Heart right ventricle (tissue), 16 donors: ENCODE data around the gene HRC. TPM values are rescaled to one million over a fixed set of nuclear protein-coding genes. Genes with fewer than 3 reads are reported as not detected.

Experiments used
- ATAC-seq, 8 donors: fragments of 200-7000 bp; cut with Tn5 transposase; one replicate each; pipeline ENCODE4 v1.9.1; 2020; ENCODE audit warnings: mild to moderate bottlenecking in 8 of 8, moderate library complexity in 8 of 8, moderate number of reproducible peaks in 1 of 8
- DNase-seq, 2 donors: peaks; one replicate each; pipeline ENCODE4 v3.0.0-alpha.2; 2020
- H3K27ac ChIP-seq, 10 donors: fragments of 200-600 bp; sonication (generic) in 2 of 10; one replicate each; pipeline versions ENCODE4 v1.5.0 to v1.8.0; 2020 to 2022; ENCODE audit warnings: mild to moderate bottlenecking in 3 of 10
- H3K27me3 ChIP-seq, 7 donors: fragments of 200-600 bp; one replicate each; pipeline ENCODE4 v1.8.0; 2021 to 2022; ENCODE audit warnings: mild to moderate bottlenecking in 2 of 7
- H3K36me3 ChIP-seq, 9 donors: fragments of 200-600 bp; sonication (generic) in 1 of 9; one replicate each; pipeline versions ENCODE4 v1.5.0 to v1.8.0; 2020 to 2022; ENCODE audit warnings: mild to moderate bottlenecking in 2 of 9
- H3K4me1 ChIP-seq, 9 donors: fragments of 200-600 bp; sonication (generic) in 1 of 9; one replicate each; pipeline versions ENCODE4 v1.5.0 to v1.8.0; 2020 to 2022; ENCODE audit warnings: mild to moderate bottlenecking in 4 of 9
- H3K4me3 ChIP-seq, 10 donors: fragments of 200-600 bp; sonication (generic) in 2 of 10; one replicate each; pipeline versions ENCODE4 v1.5.0 to v1.8.0; 2020 to 2022; ENCODE audit warnings: mild to moderate bottlenecking in 7 of 10, moderate library complexity in 2 of 10
- H3K9me3 ChIP-seq, 11 donors: fragments of 200-600 bp in 10 of 11; sonication (generic) in 2 of 11; one replicate each; pipeline versions ENCODE4 v1.5.0 to v1.8.0; 2013 to 2022; ENCODE audit warnings: mild to moderate bottlenecking in 2 of 11, control low read depth in 1 of 11, moderate library complexity in 1 of 11
- WGBS, 2 donors: extraction: QIAGEN DNeasy Blood & Tissue Kit; methylation state at CpG; one replicate each; pipeline ENCODE4 v1.1.7; 2013; ENCODE audit warnings: inconsistent platforms in 1 of 2; 5-methylcytosine and 5-hydroxymethylcytosine counted together
- intact Hi-C, 10 donors: fragments of 100-400 bp; cut with DNase I; formaldehyde crosslinking; loops; one replicate each; pipeline versions ENCODE4 v1.11.1 to v1.14.2; 2022
- polyA plus RNA-seq, 2 donors: library from polyadenylated mRNA; stranded (reverse); fragments of 200-250 nt; gene quantifications; one replicate each; pipeline ENCODE4 v1.2.3, GENCODE V29; 2013
- total RNA-seq, 10 donors: library from RNA; stranded (reverse); fragmentation: NEBNext Ultra II Directional in 3 of 10; extraction: Animal tissue kit (Norgen Biotek cat#: 25700) in 3 of 10; gene quantifications; one replicate each; pipeline versions ENCODE4 v1.2.1 to v1.2.4, GENCODE V29; 2021 to 2023
- TF ChIP-seq, protein P1 (sequence below), 9 donors: fragments of 200-600 bp; sonication (generic) in 2 of 9; IDR thresholded peaks; one replicate each; pipeline versions ENCODE4 v1.5.0 to v1.8.0; 2021 to 2022; ENCODE audit warnings: antibody characterized with exemption in 9 of 9, mild to moderate bottlenecking in 5 of 9, moderate library complexity in 1 of 9
- donor health status: Arrhythmogenic right ventricular cardiomyopathy.
- donor health status: ischemic (EF 13 %, LVEDD 7.1; RV severe dilation, severe dysfunction).
- donor health status: healthy with polysubstance abuse.
- donor health status: DM: no; HTN: yes; CAD: no.
- donor health status: DM: no; HTN: no; CAD: no.
- donor health status: ischemic (EF 25% LVEDD 6.9; RV normal size, moderate dysfunction).
- donor health status: ischemic (EF 25% LVEDD 5.7; RV mildly dilated, moderate dysfunction).
- donor health status: healthy.
- donor health status: DM: yes; HTN: yes; CAD: no.
- donor health status: Ischemic cardiomyopathy.
- donor health status: ischemic (EF 35%, LVEDD 5.7; RV mildly dilated, moderate dysfunction).
- donor health status: nonischemic (EF 11% LVEDD 7.7; RV severe dilation, severe dysfunction).
- donor health status: DM: yes; HTN: yes; CAD: no.
- donor health status: PGD.
- donor health status: ischemic (EF 29% LVEDD 5.4; RV normal size, mild dysfunction).
- donor health status: nonischemic (EF 23%, LVEDD 6.1; RV moderate dilation, normal function).

HRC gene
- total and polyA plus RNA-seq, 12 donors: 331 to 1,557 (median 1,008) TPM

DNA sequence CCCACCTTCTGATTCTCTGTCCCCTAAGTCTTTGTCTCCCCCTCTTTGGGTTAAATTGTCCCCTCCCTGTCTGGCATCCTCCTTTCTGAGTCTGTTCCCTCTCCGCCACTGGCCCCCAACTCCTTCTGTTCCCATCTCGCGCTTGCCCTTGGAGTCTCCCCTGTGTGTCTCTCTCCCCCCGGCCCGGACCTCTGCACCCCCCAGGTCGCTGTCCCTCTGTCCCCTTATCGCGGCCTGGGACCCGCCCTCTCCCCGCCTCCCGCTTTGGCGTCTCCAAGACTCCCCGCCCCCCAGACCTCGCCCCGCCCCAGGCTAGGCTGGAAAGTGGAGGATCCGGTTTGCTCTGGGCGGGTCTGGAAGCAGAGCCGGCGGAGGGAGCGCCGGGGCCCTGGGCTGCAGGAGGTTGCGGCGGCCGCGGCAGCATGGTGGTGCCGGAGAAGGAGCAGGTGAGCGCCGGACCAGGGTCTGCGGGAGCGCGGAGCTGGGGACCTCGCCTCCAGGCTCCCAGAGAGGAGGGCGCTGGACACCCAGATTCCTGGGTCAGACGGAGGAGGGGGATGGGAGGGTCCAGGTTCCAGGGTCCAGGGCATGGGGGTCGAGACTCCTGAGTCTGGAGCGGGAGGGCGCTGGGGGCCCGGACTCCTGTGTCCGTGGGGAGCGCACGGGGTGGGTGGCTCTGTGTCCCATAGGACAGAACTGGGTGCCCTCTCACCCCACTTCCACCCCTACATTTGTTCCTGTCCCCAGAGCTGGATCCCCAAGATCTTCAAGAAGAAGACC lies 2.4 kb upstream of the HRC start, which contains the start of gene TRPM4:
Gene TRPM4, plus strand, starts transcription at position 348 of the 780 bp plus-strand sequence. Its CDS starts 75 bp downstream, at position 423.
- intact Hi-C loops: loop anchor here in 5 of 10 donors (5.0 to 10.0 kb wide), 4 partner anchors 40 to 520 kb away; partner anchors contain the start of genes C19orf73 (in 2 of the 5), PPFIA3 (in 2 of the 5), DBP (in 1 of the 5) and GYS1 (in 1 of the 5)
- TF ChIP-seq, protein P1, sequence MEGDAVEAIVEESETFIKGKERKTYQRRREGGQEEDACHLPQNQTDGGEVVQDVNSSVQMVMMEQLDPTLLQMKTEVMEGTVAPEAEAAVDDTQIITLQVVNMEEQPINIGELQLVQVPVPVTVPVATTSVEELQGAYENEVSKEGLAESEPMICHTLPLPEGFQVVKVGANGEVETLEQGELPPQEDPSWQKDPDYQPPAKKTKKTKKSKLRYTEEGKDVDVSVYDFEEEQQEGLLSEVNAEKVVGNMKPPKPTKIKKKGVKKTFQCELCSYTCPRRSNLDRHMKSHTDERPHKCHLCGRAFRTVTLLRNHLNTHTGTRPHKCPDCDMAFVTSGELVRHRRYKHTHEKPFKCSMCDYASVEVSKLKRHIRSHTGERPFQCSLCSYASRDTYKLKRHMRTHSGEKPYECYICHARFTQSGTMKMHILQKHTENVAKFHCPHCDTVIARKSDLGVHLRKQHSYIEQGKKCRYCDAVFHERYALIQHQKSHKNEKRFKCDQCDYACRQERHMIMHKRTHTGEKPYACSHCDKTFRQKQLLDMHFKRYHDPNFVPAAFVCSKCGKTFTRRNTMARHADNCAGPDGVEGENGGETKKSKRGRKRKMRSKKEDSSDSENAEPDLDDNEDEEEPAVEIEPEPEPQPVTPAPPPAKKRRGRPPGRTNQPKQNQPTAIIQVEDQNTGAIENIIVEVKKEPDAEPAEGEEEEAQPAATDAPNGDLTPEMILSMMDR (IDR thresholded peaks at IDR 0.05): peak in 1 of 9 donors; percentile 11
- H3K4me3 ChIP-seq: peak within 1 kb of the TSS; percentile 75 to 98 (median 92)
- peaks cover 0 to 16% (median 0%) of the 10 kb centered on the region in 7 donors for H3K27me3 ChIP-seq
- 0 to 1% methylated on average over 38 to 41 of the region's 41 CpGs for WGBS, 2 donors
- peak within 1 kb of the TSS; percentile 92 to 98 (median 96) for H3K27ac ChIP-seq
- peak; percentile 81 to 86 (median 84) for ATAC-seq
- no peaks in the 10 kb centered on the region for H3K9me3 ChIP-seq
- H3K4me1 ChIP-seq: peaks cover 6 to 41% (median 24%) of the 10 kb centered on the region in 9 donors
- peaks cover 0 to 19% (median 0%) of the 10 kb centered on the region in 9 donors for H3K36me3 ChIP-seq
- DNase-seq: peak; percentile 96 to 97

DNA sequence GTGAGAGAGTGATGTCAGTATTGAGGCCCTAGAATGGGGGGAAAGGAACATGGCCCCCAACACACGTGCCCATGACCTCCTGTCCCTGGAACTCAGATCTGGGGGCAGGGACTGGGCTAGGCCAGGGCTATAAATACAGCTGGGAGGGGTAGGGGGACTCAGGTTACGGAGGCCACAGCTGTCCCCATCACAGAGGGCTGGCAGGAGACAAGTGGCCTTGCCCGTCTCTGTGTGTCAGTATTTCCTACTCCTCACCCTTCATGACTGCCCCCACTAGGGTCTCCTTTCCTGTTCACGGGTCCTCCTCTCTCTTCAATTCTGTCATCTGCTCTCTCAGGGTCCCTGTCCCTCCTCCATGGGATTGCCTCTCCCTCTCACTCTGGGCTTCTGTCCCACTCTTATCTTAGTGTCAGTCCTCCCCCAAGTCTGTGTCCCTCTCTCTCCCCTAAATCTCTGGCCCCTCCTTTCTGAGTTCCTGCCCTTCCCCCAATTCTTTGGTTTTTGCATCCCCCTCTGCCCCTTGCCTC lies 687 bp upstream of the HRC start:
- intact Hi-C loops: loop anchor here in 5 of 10 donors (5.0 to 10.0 kb wide), 4 partner anchors 39 to 519 kb away; partner anchors contain the start of genes C19orf73 (in 2 of the 5), PPFIA3 (in 2 of the 5), DBP (in 1 of the 5) and GYS1 (in 1 of the 5)
- ATAC-seq (peak; percentile 31 to 77 (median 64)), DNase-seq (peak; percentile 50 to 74)
- peaks cover 0 to 10% (median 0%) of the 10 kb centered on the region in 9 donors for H3K36me3 ChIP-seq
- WGBS, 2 donors: 17 to 38% methylated on average over 4 of the region's 4 CpGs
- TF ChIP-seq, protein P1 (IDR thresholded peaks at IDR 0.05): no peak
- H3K9me3 ChIP-seq: no peaks in the 10 kb centered on the region
- peaks cover 0 to 26% (median 0%) of the 10 kb centered on the region in 7 donors for H3K27me3 ChIP-seq
- peak overlapping the region; percentile 85 to 99 (median 96) for H3K27ac ChIP-seq
- peaks cover 11 to 48% (median 38%) of the 10 kb centered on the region in 9 donors for H3K4me1 ChIP-seq
- peak overlapping the region in 9 of 10 donors; percentile 35 to 91 (median 67) for H3K4me3 ChIP-seq

DNA sequence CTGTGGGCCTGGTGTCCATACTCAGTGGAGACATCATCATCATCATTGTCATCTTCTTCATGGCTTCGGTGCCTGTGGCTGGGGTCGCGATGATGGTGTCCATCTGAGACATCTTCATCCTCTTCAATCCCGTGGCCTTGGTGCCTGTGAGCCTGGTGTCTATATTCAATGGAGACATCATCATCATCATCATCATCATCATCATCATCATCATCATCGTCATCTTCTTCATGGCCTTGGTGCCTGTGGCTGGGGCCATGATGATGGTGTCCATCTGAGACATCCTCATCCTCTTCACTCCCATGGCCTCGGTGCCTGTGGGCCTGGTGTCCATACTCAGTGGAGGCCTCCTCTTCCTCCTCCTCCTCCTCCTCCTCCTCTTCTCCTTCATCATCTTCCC lies 917 bp downstream of the HRC start:
- TF ChIP-seq, protein P1 (IDR thresholded peaks at IDR 0.05): no peak
- 82 to 83% methylated on average over 6 of the region's 6 CpGs for WGBS, 2 donors
- peaks cover 5 to 44% (median 35%) of the 10 kb centered on the region in 9 donors for H3K4me1 ChIP-seq
- intact Hi-C loops: loop anchor here in 3 of 10 donors (5.0 to 10.0 kb wide), 3 partner anchors 37 to 159 kb away; partner anchors contain the start of genes C19orf73 (in 1 of the 3), GYS1 (in 1 of the 3), PPFIA3 (in 1 of the 3) and RUVBL2 (in 1 of the 3)
- peak overlapping the region in 8 of 10 donors; percentile 89 to 99 (median 96) for H3K27ac ChIP-seq
- H3K9me3 ChIP-seq: no peaks in the 10 kb centered on the region
- no peak for ATAC-seq
- H3K4me3 ChIP-seq: peak overlapping the region; percentile 21 to 91 (median 64)
- H3K36me3 ChIP-seq: no peaks in the 10 kb centered on the region
- DNase-seq: no peak
- peaks cover 0 to 41% (median 0%) of the 10 kb centered on the region in 7 donors for H3K27me3 ChIP-seq
